NCI-H1092 treated with DMSO at 0.1 percent for 48 hours (cell line): ENCODE measurements around the gene AP1S1.
A peak's percentile ranks its signal among the peaks of the same experiment; 100 is the strongest.
"Not testable (repeated sequence)": the region's sequence is repeated elsewhere in the genome, so short reads cannot be mapped to it uniquely, and the experiment has no call there.

Source experiments
- DNase-seq: peaks from one replicate; lab custom pipeline; 2025; lab: John Stamatoyannopoulos, UW

AP1S1 gene

DNA sequence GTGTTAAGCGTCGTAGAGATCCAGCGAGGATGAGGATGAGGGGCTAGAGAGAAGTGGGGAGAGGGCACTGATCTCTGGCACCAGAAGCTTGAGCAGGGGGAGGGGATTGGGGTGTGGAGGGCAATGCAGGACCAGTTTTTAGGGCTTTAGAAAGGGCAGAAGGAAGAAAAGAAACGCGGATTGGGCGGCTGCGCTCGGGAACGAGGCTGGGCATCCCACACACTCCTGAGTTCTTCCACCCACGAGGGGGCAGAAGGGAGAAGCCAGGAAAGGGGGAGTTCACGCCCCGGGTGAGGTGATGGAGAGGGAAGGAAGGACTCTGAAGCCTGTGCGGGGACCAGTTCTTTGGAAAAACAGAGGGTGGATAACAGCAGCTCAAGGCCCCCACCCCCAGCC lies 17.2 kb downstream of the AP1S1 start:
- DNase-seq = no peak

DNA sequence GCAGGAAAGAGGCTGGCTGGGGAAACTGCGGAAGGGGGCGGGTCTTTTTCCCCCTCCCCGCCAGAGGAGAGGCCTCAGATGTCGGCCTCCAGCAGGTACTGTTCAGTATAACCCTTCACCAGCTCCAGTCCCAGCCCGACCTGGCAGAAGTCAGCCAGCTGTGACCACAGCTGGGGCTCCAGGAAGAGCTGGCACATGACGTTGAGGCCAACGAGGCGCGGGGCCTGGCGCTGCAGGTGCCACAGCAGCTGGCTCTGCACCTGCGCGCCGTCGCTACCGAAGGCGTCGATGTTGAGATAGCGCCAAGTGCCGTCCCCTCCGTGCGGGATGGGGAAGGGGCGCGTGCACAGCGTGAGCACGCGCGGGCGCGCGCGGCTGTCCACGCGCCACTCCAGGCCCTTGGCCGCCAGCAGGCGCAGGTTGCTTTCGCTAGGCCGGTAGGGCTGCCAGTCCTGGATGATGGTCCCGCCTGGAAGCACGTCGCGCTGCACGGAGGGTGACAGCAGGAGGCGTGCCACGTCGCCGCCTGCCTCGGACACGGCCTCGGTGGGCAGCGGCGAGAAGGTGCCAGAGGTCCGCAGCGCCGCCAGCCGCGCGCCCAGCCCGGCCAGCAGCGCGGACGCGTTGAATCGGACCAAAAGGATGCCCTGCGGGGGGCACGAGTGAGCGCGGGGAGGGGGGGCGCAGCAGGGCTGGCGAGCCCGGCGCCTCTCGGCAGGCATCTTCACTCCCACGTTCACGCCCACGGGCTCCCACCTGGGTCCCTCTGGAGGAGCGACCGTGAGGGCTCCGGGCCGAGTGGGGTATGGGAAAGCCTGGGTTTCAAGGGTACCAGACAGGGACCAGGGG lies 18.0 kb downstream of the AP1S1 start:
- peak; percentile 53 for DNase-seq

DNA sequence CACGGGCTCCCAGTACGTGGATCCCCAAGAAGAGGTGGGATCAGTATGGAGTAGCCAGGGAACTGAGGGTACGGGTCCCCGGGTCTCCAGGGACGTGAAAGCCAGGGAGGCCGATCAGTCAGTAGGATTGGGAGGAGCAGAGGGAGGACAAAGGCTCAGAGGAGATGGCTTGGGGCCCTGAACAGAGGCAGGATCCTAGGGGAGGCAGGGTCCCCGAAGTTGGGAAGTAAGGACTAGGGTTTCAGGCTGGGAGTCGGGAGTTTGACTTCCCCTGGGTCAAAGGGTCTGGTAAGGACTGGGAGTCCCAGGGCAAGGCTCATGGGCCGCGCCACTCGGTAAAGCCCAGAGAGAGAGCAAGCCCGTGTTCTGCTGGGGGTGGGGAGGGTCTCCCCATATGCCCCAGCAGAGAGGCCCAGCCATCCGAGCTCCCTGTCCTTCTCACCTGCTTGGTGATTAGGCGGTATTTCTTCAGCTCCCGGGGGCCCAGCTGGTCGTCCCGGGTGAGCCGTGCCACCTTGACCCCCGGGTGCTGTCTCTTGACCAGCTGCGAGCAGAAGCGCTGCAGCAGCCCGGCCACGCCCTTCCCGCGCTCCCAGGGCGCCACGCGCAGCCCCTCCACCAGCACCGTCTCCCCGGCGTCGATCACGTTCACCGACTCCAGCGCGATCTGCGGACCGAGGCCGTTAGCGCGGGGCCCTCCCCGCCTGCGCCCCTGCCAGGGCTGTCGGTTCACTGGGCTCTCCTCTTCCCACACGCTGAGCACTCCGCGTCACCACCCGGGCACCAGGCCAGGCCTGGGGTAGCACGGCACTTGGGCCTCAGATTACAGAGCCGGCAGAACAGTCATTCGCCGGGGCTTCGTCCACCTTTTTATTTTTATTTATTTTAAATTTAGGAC lies 18.8 kb downstream of the AP1S1 start:
- DNase-seq = peak; percentile 92

DNA sequence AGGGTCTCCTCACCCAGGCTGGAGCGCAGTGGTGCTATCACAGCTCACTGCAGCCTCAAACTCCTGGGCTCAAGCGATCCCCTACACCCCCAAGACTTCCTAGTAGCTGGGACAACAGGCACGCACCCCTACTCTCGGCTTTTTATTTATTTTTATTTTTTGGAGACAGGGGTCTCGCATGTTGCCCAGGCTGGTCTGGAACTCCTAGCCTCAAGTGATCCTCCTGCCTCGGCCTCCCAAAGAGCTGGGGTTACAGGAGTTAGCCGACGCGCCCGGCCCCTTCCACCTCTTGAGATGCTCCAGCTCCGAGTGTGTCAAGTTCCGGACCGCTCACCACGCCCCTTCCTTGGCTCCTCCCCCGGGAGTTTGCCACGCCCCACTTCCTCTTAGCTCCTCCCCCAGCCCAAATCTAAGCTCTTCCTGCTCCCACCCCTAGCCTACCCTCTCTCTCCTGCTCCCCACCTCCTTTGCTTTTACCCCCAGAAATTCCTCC lies 19.5 kb downstream of the AP1S1 start:
- no peak for DNase-seq

DNA sequence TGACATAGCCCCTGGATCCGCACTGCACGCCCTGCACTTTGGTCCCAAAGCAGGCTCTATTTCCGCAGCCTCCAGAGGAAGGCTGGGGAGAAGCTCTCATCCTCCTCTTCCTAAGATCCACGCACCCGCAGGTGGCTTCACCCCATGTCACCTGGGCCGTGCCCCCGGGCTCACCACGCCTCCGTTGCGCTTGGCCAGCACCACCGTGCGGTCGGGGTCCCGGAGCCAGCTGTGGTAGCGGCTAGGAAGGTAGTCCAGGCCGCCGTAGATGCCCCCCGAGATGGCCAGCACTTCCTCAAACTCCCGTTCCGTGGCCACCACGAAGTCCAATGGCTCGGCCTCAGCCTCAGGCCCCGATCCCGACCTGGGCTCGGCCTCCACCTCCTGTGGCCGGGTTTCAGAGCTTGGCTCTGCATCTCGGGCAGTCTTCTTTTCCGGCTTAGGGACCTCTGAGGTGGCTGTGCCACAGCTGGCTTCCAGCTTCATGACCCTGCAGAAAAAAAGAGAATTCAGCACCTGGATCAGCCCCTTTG lies 20.1 kb downstream of the AP1S1 start:
- DNase-seq = no peak

GRCh38 chr7:101175664-101176063 lies 21.4 kb downstream of the AP1S1 start:
- no peak for DNase-seq

GRCh38 chr7:101177644-101178043 lies 23.4 kb downstream of the AP1S1 start:
- DNase-seq = no peak

GRCh38 chr7:101179117-101179516 lies 24.8 kb downstream of the AP1S1 start:
- DNase-seq = peak; percentile 61

- no peak for DNase-seq
Measured at GRCh38 chr7:101179713-101180112, 25.4 kb downstream of the AP1S1 start.

- DNase-seq = no peak
Measured at GRCh38 chr7:101180130-101180755, 26.0 kb downstream of the AP1S1 start, which contains the start of gene NAT16. Gene NAT16, minus strand, starts transcription at chr7:101180293. Its CDS starts 5,486 bp downstream, at chr7:101174807.

- DNase-seq = no peak
Measured at GRCh38 chr7:101185258-101185839, 31.1 kb downstream of the AP1S1 start.

DNA sequence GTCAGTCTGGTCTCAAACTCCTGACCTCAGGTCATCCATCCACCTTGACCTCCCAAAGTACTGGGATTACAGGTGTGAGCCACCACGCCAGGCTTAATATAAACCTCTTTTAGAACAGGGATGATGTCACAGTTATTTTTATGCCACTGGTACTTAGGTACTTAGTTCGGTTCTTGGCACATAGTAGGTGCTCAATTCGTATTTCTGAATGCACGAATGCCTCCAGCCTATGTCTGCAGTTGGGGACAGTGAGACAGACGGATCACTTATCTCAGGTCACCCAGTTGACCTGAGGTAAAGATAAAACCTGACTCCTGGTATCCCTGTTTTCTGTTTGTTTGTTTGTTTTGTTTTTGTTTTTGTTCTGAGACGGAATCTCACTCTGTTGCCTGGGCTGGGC lies 31.9 kb downstream of the AP1S1 start:
- no peak for DNase-seq

DNA sequence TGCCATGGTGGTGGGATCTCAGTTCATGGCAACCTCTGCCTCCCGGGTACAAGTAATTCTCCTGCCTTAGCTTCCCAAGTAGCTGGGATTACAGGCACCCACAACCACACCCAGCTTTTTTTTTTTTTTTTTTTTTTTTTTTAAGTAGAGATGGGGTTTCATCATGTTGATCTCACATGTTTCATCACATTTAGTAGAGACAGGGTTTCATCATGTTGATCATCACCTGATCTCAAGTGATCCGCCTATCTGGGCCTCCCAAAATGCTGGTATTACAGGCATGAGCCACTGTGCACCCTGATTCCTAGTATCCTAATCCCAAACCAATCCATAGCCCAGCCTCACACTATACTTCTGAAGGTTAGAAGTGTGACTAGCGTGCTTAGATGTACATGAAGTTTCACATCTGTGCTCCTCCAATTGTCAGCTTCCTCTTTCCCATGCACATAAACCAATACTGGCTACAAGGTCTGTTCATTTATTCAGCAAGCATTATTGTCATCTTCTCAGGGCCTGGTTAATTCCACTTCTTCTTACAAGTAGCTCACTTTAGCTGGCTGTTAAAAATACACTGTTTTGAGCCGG lies 32.7 kb downstream of the AP1S1 start:
- no peak for DNase-seq

GRCh38 chr7:101189109-101189508 lies 34.8 kb downstream of the AP1S1 start:
- no peak for DNase-seq

DNA sequence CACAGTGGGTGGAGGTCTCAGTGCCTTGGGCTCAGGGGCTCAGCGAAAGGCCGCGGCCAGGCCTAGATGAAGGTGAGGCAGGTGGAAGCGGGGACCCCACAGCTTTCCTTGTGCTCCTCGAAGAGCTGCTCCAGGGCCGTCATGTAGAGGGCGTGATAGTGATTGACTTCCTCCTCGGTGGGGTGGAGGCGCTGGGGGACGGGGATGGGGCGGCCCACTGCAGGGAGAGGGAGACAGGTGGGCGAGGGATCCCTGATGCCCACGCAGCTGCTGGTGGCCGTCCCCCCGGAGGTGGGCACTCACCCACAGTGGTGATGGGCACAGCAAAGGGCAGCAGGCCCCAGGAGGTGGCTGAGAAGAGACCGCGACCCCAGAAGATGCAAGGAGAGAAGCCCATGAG lies 41.6 kb downstream of the AP1S1 start:
- DNase-seq = no peak

GRCh38 chr7:101197991-101198390 lies 43.7 kb downstream of the AP1S1 start:
- no peak for DNase-seq

DNA sequence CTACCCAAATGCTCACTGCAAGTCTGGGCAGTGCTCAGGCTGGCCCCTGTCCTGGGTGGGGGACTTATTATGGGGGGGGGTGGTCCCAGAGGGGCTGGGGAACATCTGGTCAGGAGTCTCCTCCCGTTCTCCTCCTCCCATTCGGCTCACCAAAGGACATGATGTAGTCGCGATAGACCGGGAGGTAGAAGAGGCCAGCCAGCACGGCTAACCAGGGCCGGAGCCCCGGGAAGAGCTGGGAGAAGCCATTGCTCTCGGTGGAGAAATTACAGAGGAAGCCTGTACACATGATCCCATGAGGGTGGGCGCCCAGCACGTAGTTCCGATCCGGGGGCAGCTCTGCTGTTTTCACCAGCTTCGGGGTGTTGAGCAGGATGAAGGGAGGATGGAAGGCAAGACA lies 44.2 kb downstream of the AP1S1 start:
- DNase-seq = no peak

DNA sequence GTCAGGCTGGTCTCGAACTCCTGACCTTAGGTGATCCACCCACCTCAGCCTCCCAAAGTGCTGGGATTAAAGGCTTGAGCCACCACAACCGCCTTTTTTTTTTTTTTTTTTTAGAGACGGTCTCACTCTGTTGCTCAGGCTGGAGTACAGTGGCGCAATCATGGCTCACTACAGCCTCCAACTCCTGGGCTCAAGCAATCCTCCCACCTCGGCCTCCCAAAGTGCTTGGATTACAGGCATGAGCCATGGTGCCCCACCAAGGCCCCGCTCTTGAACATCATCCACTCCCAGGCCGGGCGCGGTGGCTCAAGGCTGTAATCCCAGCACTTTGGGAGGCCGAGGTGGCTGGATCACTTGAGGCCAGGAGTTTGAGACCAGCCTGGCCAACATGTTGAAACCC lies 45.2 kb downstream of the AP1S1 start:
- not testable (repeated sequence) for DNase-seq

- DNase-seq = no peak
Measured at GRCh38 chr7:101200504-101200861, 46.2 kb downstream of the AP1S1 start.

DNA sequence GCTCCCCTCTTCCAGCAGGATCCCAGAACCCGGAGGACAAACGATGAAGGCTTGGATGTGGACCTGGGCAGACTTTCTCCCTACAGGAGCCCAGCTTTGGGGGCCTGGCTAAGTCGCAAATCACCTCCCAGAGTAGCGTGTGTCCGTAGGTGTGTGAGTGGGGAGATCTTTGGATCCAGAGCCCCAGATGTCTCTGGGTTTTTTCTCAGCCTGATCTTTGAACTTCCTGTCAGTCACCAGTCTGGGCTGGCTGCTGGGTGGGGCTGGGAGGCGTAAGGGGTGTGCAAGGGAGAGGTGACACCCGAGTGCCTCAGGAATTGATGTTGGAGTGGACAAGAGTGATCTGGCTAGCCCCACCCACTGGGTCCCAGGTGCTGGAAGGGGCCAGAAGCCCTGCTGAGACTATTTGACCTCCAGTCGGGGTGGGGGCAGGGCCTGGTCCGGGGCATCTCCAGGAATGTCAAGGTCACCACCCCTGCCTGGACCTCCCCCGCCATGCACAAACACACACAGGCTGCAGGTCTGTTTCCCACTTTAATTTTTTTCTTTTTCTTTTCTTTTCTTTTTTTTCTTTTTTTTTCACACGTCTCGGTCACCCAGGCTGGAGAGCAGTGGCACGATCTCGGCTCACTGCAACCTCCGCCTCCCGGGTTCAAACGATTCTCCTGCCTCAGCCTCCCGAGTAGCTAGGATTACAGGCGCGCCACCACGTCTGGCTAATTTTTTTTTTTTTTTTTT lies 46.8 kb downstream of the AP1S1 start, which contains the start of gene MOGAT3:
MOGAT3 (minus strand) TSS at position 175 of the 738 bp plus-strand sequence. CDS start 182 bp downstream, outside the sequence.
- DNase-seq = no peak
